Brain microvascular endothelial cell (primary cell): ENCODE results near the gene CLSTN3.

Source experiments
- DNase-seq: peaks from one replicate; pipeline ENCODE4 v3.0.0-alpha.2; 2020
- H3K27ac ChIP-seq: fragments of 250-450 bp; sonication (Bioruptor Pico); 2 replicates; pipeline ENCODE4 v1.5.1; 2020; ENCODE audit warnings: mild to moderate bottlenecking, moderate library complexity
- H3K27me3 ChIP-seq: fragments of 250-450 bp; sonication (Bioruptor Pico); replicated peaks from 2 replicates; pipeline ENCODE4 v1.5.1; 2020; ENCODE audit warnings: mild to moderate bottlenecking
- H3K36me3 ChIP-seq: fragments of 250-450 bp; sonication (Bioruptor Pico); replicated peaks from 2 replicates; pipeline ENCODE4 v1.5.1; 2020; ENCODE audit warnings: mild to moderate bottlenecking
- H3K4me3 ChIP-seq: 2 replicates; pipeline ENCODE4 v1.5.1; 2011; ENCODE audit warnings: low read depth, mild to moderate bottlenecking, control low read depth, low read length, moderate library complexity
- CTCF ChIP-seq: IDR thresholded peaks from 2 replicates; pipeline ENCODE4 v1.5.1; 2011; ENCODE audit warnings: low read depth, mild to moderate bottlenecking, moderate library complexity, low read length, control low read depth, inconsistent platforms; ENCODE audit errors: missing control alignments
- in situ Hi-C: cut with HindIII; loops from 2 replicates; pipeline ENCODE4 v1.10.0; 2017; ENCODE audit warnings: low sequenced_read_pairs, low pct_ligation_motif_present

Gene CLSTN3

GRCh38 chr12:7112041-7112440 lies 18.1 kb upstream of the CLSTN3 start:
- no peaks in the 10 kb centered on the region for H3K36me3 ChIP-seq
- no peak for TF ChIP-seq CTCF

GRCh38 chr12:7113389-7113871 lies 16.7 kb upstream of the CLSTN3 start:
- DNase-seq = peak; percentile 12
- Histone ChIP-seq H3K4me3 (no peak overlapping the region), H3K27ac (no peak overlapping the region), H3K36me3 (no peaks in the 10 kb centered on the region), H3K27me3 (no peaks in the 10 kb centered on the region)
- in situ Hi-C loops = no loop called here
- TF ChIP-seq CTCF = peak; percentile 86

More at GRCh38 chr12:7112041-7112440, 18.1 kb upstream of the CLSTN3 start:
- Histone ChIP-seq H3K27me3 (no peaks in the 10 kb centered on the region), H3K27ac (no peak overlapping the region), H3K4me3 (no peak overlapping the region)
- no peak for DNase-seq
- in situ Hi-C loops = no loop called here

- Histone ChIP-seq H3K36me3 (no peaks in the 10 kb centered on the region), H3K27ac (no peak overlapping the region), H3K27me3 (no peaks in the 10 kb centered on the region), H3K4me3 (no peak overlapping the region)
- no peak for TF ChIP-seq CTCF
- DNase-seq = no peak
- in situ Hi-C loops = no loop called here
Measured at GRCh38 chr12:7114008-7114407, 16.2 kb upstream of the CLSTN3 start.

- in situ Hi-C loops = no loop called here
- Histone ChIP-seq H3K27ac (no peak overlapping the region), H3K4me3 (no peak overlapping the region), H3K36me3 (no peaks in the 10 kb centered on the region), H3K27me3 (no peaks in the 10 kb centered on the region)
- no peak for TF ChIP-seq CTCF
- no peak for DNase-seq
Measured at GRCh38 chr12:7114851-7115250, 15.3 kb upstream of the CLSTN3 start.

GRCh38 chr12:7116196-7116595 lies 14.0 kb upstream of the CLSTN3 start:
- H3K4me3 ChIP-seq = no peak overlapping the region
- H3K36me3 ChIP-seq = no peaks in the 10 kb centered on the region
- DNase-seq = no peak
- in situ Hi-C loops = no loop called here
- H3K27me3 ChIP-seq = no peaks in the 10 kb centered on the region
- H3K27ac ChIP-seq = no peak overlapping the region
- no peak for TF ChIP-seq CTCF

GRCh38 chr12:7116916-7117315 lies 13.3 kb upstream of the CLSTN3 start:
- DNase-seq = no peak
- Histone ChIP-seq H3K36me3 (no peaks in the 10 kb centered on the region), H3K27me3 (no peaks in the 10 kb centered on the region), H3K27ac (no peak overlapping the region), H3K4me3 (no peak overlapping the region)
- TF ChIP-seq CTCF = no peak
- in situ Hi-C loops = no loop called here
